Ishikawa (cell line): ENCODE results near the gene KDM4B.

Source experiments
- CEBPB ChIP-seq: IDR thresholded peaks from 2 replicates; pipeline ENCODE4 v1.6.1; 2012
- CREB1 ChIP-seq: IDR thresholded peaks from 2 replicates; pipeline ENCODE4 v1.6.1; 2012; ENCODE audit warnings: low read depth
- EGR1 ChIP-seq: IDR thresholded peaks from 2 replicates; pipeline ENCODE4 v1.6.1; 2012
- EP300 ChIP-seq: IDR thresholded peaks from 2 replicates; pipeline ENCODE4 v1.6.1; 2012; ENCODE audit warnings: borderline replicate concordance
- FOXM1 ChIP-seq: IDR thresholded peaks from 2 replicates; pipeline ENCODE4 v1.6.1; 2012; ENCODE audit warnings: low read depth, borderline replicate concordance
- MAX ChIP-seq: IDR thresholded peaks from 2 replicates; pipeline ENCODE4 v1.6.1; 2012
- NFIC ChIP-seq: IDR thresholded peaks from 2 replicates; pipeline ENCODE4 v1.6.1; 2012
- RAD21 ChIP-seq: IDR thresholded peaks from 2 replicates; pipeline ENCODE4 v1.6.1; 2012; ENCODE audit warnings: low read depth
- REST ChIP-seq: IDR thresholded peaks from 2 replicates; pipeline ENCODE4 v1.6.1; 2012; ENCODE audit warnings: low read depth, mild to moderate bottlenecking
- TAF1 ChIP-seq: IDR thresholded peaks from 2 replicates; pipeline ENCODE4 v1.6.1; 2012; ENCODE audit warnings: low read depth, mild to moderate bottlenecking
- TCF12 ChIP-seq: IDR thresholded peaks from 2 replicates; pipeline ENCODE4 v1.6.1; 2012; ENCODE audit warnings: low read depth
- TEAD4 ChIP-seq: IDR thresholded peaks from 2 replicates; pipeline ENCODE4 v1.6.1; 2012
- YY1 ChIP-seq: IDR thresholded peaks from 2 replicates; pipeline ENCODE4 v1.6.1; 2012; ENCODE audit warnings: low read depth
- ZBTB7A ChIP-seq: IDR thresholded peaks from 2 replicates; pipeline ENCODE4 v1.6.1; 2012; ENCODE audit warnings: low read depth
- TF ChIP-seq, protein P1 (sequence below): IDR thresholded peaks from 2 replicates; pipeline ENCODE4 v1.6.1; 2012

The KDM4B gene

GRCh38 chr19:5193192-5193591, 224.3 kb downstream of the KDM4B start:
- TF ChIP-seq NFIC: no peak
- no peak for TF ChIP-seq CEBPB
- TF ChIP-seq ZBTB7A: no peak
- TF ChIP-seq TEAD4: no peak
- TF ChIP-seq YY1: no peak
- TF ChIP-seq RAD21: no peak
- TF ChIP-seq, protein P1, sequence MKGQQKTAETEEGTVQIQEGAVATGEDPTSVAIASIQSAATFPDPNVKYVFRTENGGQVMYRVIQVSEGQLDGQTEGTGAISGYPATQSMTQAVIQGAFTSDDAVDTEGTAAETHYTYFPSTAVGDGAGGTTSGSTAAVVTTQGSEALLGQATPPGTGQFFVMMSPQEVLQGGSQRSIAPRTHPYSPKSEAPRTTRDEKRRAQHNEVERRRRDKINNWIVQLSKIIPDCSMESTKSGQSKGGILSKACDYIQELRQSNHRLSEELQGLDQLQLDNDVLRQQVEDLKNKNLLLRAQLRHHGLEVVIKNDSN: no peak
- TF ChIP-seq REST: no peak
- TF ChIP-seq FOXM1: no peak
- TF ChIP-seq CREB1: no peak
- TF ChIP-seq EGR1: no peak
- no peak for TF ChIP-seq TAF1
- TF ChIP-seq TCF12: no peak
- TF ChIP-seq EP300: no peak
- TF ChIP-seq MAX: no peak

- no peak for TF ChIP-seq EGR1
- no peak for TF ChIP-seq REST
- TF ChIP-seq YY1: no peak
- no peak for TF ChIP-seq EP300
- no peak for TF ChIP-seq RAD21
- TF ChIP-seq FOXM1: no peak
- no peak for TF ChIP-seq MAX
Observed at GRCh38 chr19:5194641-5195040, 225.7 kb downstream of the KDM4B start.

DNA sequence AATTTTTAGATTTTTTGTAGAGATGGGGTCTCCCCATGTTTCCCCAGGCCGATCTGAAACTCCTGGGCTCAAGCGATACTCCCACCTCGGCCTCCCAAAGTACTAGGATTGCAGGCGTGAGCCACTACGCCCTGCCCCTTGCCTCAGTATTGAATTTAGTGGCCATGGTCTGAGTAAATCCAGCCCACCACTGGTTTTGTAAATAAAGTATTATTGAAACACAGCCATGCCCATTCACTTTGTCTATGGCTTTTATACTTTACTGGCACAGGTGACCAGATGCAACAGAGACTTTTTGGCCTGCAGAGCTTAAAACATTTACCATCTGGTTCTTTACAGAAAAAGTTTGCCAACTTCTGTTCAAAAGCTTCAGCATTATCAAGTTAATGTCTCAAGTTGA, 227.9 kb downstream of the KDM4B start:
- TF ChIP-seq NFIC (no peak), YY1 (no peak), EP300 (no peak), EGR1 (no peak), TAF1 (no peak), MAX (no peak), FOXM1 (no peak), CEBPB (no peak), CREB1 (no peak), REST (no peak)
- TF ChIP-seq, protein P1: no peak

DNA sequence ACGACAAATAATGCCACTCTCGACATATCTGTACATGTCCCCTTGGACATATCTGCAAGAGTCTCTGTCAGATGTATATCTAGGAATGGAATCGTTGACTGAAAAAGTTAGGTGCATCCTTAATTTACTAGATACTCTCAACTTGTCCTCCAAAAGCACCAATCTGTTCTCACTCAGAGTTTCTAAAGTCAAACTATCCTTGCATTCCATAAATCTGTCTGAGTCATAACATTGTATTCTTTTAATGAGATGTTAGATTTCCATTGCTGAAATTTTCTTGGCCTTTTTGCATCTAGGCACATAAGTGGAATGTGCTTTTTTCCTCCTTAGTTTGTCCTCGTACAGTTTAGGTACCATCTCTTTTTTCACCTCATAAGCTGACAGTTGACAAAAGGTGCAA, 231.9 kb downstream of the KDM4B start:
- TF ChIP-seq TEAD4: no peak
- no peak for TF ChIP-seq REST
- no peak for TF ChIP-seq NFIC
- no peak for TF ChIP-seq RAD21
- no peak for TF ChIP-seq TAF1
- TF ChIP-seq ZBTB7A: no peak
- no peak for TF ChIP-seq CEBPB
- TF ChIP-seq YY1: no peak
- no peak for TF ChIP-seq MAX
- TF ChIP-seq CREB1: no peak
- no peak for TF ChIP-seq FOXM1
- TF ChIP-seq EP300: no peak
- TF ChIP-seq, protein P1: no peak
- no peak for TF ChIP-seq TCF12
- no peak for TF ChIP-seq EGR1
